HUES48 (cell line): ENCODE results near the gene PARVB.

Source experiments
- H3K27ac ChIP-seq: one replicate; pipeline ENCODE4 v1.7.0; 2013; ENCODE audit warnings: low read depth, low read length, inconsistent platforms
- H3K27me3 ChIP-seq: 2 replicates; pipeline ENCODE4 v1.6.1; 2013; ENCODE audit warnings: mild to moderate bottlenecking, low read length; ENCODE audit not compliant: control insufficient read depth, insufficient read depth
- H3K36me3 ChIP-seq: 2 replicates; pipeline ENCODE4 v1.6.1; 2013; ENCODE audit warnings: low read length; ENCODE audit not compliant: control insufficient read depth, insufficient read depth
- H3K4me1 ChIP-seq: 2 replicates; pipeline ENCODE4 v1.6.1; 2013; ENCODE audit warnings: mild to moderate bottlenecking, low read length; ENCODE audit not compliant: control insufficient read depth, insufficient read depth
- H3K4me3 ChIP-seq: 2 replicates; pipeline ENCODE4 v1.5.1; 2013; ENCODE audit warnings: mild to moderate bottlenecking, low read depth, low read length
- H3K9ac ChIP-seq: 2 replicates; pipeline ENCODE4 v1.6.1; 2013; ENCODE audit warnings: mild to moderate bottlenecking, low read depth, low read length, moderate library complexity
- H3K9me3 ChIP-seq: 2 replicates; pipeline ENCODE4 v1.6.1; 2013; ENCODE audit warnings: low read length; ENCODE audit not compliant: control insufficient read depth, insufficient read depth

PARVB gene

GRCh38 chr22:44139773-44140172 is 115.7 kb downstream of the PARVB start:
- Histone ChIP-seq H3K27ac (no peak overlapping the region), H3K27me3 (no peaks in the 10 kb centered on the region), H3K4me1 (peaks cover 11% of the 10 kb centered on the region; the same call in 1 of the 2 replicates), H3K9me3 (peaks cover 7% of the 10 kb centered on the region), H3K9ac (no peak overlapping the region), H3K36me3 (0 out of 2 replicates have a peak, but pooled peaks cover 4% of the 10 kb centered on the region), H3K4me3 (no peak overlapping the region)

- Histone ChIP-seq H3K9me3 (no peaks in the 10 kb centered on the region), H3K4me3 (no peak overlapping the region), H3K27me3 (no peaks in the 10 kb centered on the region), H3K36me3 (no peaks in the 10 kb centered on the region), H3K4me1 (peaks cover 36% of the 10 kb centered on the region), H3K27ac (no peak overlapping the region), H3K9ac (no peak overlapping the region)
These were observed 118.5 kb downstream of the PARVB start for GRCh38 chr22:44142421-44143104.

- Histone ChIP-seq H3K9me3 (no peaks in the 10 kb centered on the region), H3K36me3 (no peaks in the 10 kb centered on the region), H3K27ac (no peak overlapping the region), H3K27me3 (no peaks in the 10 kb centered on the region), H3K4me1 (peaks cover 39% of the 10 kb centered on the region), H3K4me3 (no peak overlapping the region), H3K9ac (no peak overlapping the region)
These were observed 119.0 kb downstream of the PARVB start for GRCh38 chr22:44143105-44143474.

- no peaks in the 10 kb centered on the region for H3K9me3 ChIP-seq
- H3K9ac ChIP-seq = no peak overlapping the region
- H3K27ac ChIP-seq = no peak overlapping the region
- no peaks in the 10 kb centered on the region for H3K27me3 ChIP-seq
- no peaks in the 10 kb centered on the region for H3K36me3 ChIP-seq
- peaks cover 44% of the 10 kb centered on the region for H3K4me1 ChIP-seq
- no peak overlapping the region for H3K4me3 ChIP-seq
These were observed 119.5 kb downstream of the PARVB start for GRCh38 chr22:44143579-44143978.

GRCh38 chr22:44144046-44144569 is 120.0 kb downstream of the PARVB start:
- no peak overlapping the region for H3K4me3 ChIP-seq
- H3K36me3 ChIP-seq = no peaks in the 10 kb centered on the region
- H3K9me3 ChIP-seq = no peaks in the 10 kb centered on the region
- peaks cover 50% of the 10 kb centered on the region for H3K4me1 ChIP-seq
- no peak overlapping the region for H3K27ac ChIP-seq
- no peak overlapping the region for H3K9ac ChIP-seq
- H3K27me3 ChIP-seq = no peaks in the 10 kb centered on the region

GRCh38 chr22:44145544-44145943 is 121.4 kb downstream of the PARVB start:
- Histone ChIP-seq H3K27me3 (no peaks in the 10 kb centered on the region), H3K27ac (peak overlapping the region; percentile 100), H3K9me3 (no peaks in the 10 kb centered on the region), H3K4me1 (peaks cover 52% of the 10 kb centered on the region), H3K36me3 (no peaks in the 10 kb centered on the region), H3K4me3 (no peak overlapping the region), H3K9ac (no peak overlapping the region)

GRCh38 chr22:44146088-44146861 is 122.2 kb downstream of the PARVB start:
- Histone ChIP-seq H3K9ac (peak overlapping the region; percentile 50; the same call in 1 of the 2 replicates), H3K27ac (peak overlapping the region; percentile 100), H3K9me3 (no peaks in the 10 kb centered on the region), H3K36me3 (no peaks in the 10 kb centered on the region), H3K4me3 (no peak overlapping the region), H3K4me1 (peaks cover 52% of the 10 kb centered on the region), H3K27me3 (no peaks in the 10 kb centered on the region)

GRCh38 chr22:44147008-44147645 is 123.0 kb downstream of the PARVB start:
- Histone ChIP-seq H3K27ac (peak overlapping the region; percentile 100), H3K4me1 (peaks cover 52% of the 10 kb centered on the region), H3K9ac (peak overlapping the region; percentile 28)

GRCh38 chr22:44147821-44148574 is 123.9 kb downstream of the PARVB start:
- Histone ChIP-seq H3K4me1 (peaks cover 52% of the 10 kb centered on the region), H3K9me3 (no peaks in the 10 kb centered on the region), H3K27ac (peak overlapping the region; percentile 100)

More at GRCh38 chr22:44147008-44147645, 123.0 kb downstream of the PARVB start:
- Histone ChIP-seq H3K27me3 (no peaks in the 10 kb centered on the region), H3K9me3 (no peaks in the 10 kb centered on the region), H3K4me3 (no peak overlapping the region), H3K36me3 (no peaks in the 10 kb centered on the region)

GRCh38 chr22:44151676-44152075 is 127.6 kb downstream of the PARVB start:
- Histone ChIP-seq H3K9ac (no peak overlapping the region), H3K4me3 (no peak overlapping the region), H3K27me3 (no peaks in the 10 kb centered on the region), H3K36me3 (no peaks in the 10 kb centered on the region), H3K9me3 (no peaks in the 10 kb centered on the region), H3K27ac (no peak overlapping the region), H3K4me1 (peaks cover 25% of the 10 kb centered on the region)

More at GRCh38 chr22:44147821-44148574, 123.9 kb downstream of the PARVB start:
- Histone ChIP-seq H3K9ac (peak overlapping the region; percentile 67), H3K4me3 (peak overlapping the region; percentile 33), H3K27me3 (no peaks in the 10 kb centered on the region), H3K36me3 (no peaks in the 10 kb centered on the region)
